C4-2B (cell line): ENCODE data around the gene IPO5.

Experiments
- H3K27ac ChIP-seq: fragments of 450-650 bp; 2 replicates; pipeline ENCODE4 v1.5.1; 2017
- CTCF ChIP-seq: fragments of 450-650 bp; conservative IDR thresholded peaks from 2 replicates; pipeline ENCODE4 v1.5.1; 2017; ENCODE audit warnings: mild to moderate bottlenecking
- ZFX ChIP-seq: fragments of 450-650 bp; IDR thresholded peaks from 2 replicates; pipeline ENCODE4 v1.6.1; 2017

Gene IPO5

GRCh38 chr13:98065468-98065867, 112.0 kb downstream of the IPO5 start:
- TF ChIP-seq CTCF: no peak
- TF ChIP-seq ZFX: no peak
- no peak overlapping the region for H3K27ac ChIP-seq

DNA sequence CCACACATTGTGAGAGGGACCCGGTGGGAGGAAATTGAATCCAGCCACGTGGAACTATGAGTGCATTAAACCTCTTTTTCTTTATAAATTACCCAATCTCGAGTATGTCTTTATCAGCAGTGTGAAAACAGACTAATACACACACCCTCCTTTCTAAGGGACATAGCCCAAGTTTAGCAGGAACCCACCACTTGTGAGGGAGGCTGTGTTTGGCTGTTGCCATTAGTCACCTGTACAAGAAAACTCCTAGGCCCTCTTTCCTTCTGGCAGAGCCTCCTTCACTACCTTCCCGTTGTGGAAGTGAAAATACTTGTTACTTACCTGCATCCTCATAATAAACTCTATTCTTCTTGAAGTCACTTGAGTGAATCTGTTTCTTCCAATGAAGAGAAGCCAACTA, 113.2 kb downstream of the IPO5 start:
- no peak for TF ChIP-seq ZFX
- TF ChIP-seq CTCF: no peak
- H3K27ac ChIP-seq: no peak overlapping the region

DNA sequence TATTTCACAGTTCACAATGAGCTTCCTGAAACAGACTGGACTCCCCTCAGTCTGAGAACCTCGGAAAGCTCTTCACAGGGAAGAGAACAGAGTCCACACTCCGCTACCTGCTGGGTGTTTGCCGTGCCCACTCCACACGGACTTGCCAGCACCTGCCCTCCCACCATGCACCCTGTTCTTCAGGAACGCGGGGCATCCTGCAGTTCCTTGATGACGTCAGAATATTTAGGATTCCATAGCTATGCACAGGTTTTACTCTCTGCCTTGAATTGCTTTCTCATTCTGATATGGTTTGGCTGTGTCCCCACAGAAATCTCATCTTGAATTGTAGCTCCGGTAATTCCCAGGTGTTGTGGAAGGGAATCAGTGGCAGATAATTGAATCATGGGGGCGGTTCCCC, 115.0 kb downstream of the IPO5 start:
- no peak overlapping the region for H3K27ac ChIP-seq
- no peak for TF ChIP-seq ZFX
- no peak for TF ChIP-seq CTCF

- no peak for TF ChIP-seq ZFX
- TF ChIP-seq CTCF: no peak
- H3K27ac ChIP-seq: no peak overlapping the region
Observed at GRCh38 chr13:98069985-98070384, 116.5 kb downstream of the IPO5 start.

DNA sequence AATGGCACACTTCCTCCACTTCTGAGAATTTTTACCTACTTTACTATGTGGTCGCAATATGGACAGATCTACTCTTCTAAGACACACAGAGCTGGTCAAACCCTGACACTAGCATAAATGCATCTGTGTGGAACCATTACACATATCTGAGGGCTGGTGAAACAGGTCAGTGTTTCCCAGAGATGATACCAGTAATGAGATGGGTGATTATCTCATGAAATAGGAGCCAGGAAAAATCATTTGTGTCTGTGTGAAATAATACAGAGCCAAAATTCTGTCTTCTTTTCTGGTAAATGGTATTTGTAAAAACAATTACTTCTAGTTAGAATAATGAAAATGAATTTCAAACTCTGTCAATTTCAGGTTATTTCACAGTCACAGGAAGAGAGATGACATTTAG, 117.8 kb downstream of the IPO5 start:
- no peak for TF ChIP-seq CTCF
- TF ChIP-seq ZFX: no peak
- no peak overlapping the region for H3K27ac ChIP-seq

- TF ChIP-seq CTCF (no peak), ZFX (no peak)
Observed at GRCh38 chr13:98072476-98072875, 119.0 kb downstream of the IPO5 start.

More at GRCh38 chr13:98072476-98072875, 119.0 kb downstream of the IPO5 start:
- no peak overlapping the region for H3K27ac ChIP-seq
